ENCODE results near the gene WNT10A.
"Not testable (repeated sequence)": the region's sequence is repeated elsewhere in the genome, so short reads cannot be mapped to it uniquely, and the experiment has no call there.

GRCh38 chr2:218930488-218930887 is 49.8 kb downstream of the WNT10A start:
- TF ChIP-seq, protein P1, sequence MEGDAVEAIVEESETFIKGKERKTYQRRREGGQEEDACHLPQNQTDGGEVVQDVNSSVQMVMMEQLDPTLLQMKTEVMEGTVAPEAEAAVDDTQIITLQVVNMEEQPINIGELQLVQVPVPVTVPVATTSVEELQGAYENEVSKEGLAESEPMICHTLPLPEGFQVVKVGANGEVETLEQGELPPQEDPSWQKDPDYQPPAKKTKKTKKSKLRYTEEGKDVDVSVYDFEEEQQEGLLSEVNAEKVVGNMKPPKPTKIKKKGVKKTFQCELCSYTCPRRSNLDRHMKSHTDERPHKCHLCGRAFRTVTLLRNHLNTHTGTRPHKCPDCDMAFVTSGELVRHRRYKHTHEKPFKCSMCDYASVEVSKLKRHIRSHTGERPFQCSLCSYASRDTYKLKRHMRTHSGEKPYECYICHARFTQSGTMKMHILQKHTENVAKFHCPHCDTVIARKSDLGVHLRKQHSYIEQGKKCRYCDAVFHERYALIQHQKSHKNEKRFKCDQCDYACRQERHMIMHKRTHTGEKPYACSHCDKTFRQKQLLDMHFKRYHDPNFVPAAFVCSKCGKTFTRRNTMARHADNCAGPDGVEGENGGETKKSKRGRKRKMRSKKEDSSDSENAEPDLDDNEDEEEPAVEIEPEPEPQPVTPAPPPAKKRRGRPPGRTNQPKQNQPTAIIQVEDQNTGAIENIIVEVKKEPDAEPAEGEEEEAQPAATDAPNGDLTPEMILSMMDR (IDR thresholded peaks at IDR 0.05 in 2 of 3, conservative IDR thresholded peaks at IDR 0.05 in 1 of 3; ENCODE audit: borderline replicate concordance in 1 of 3, insufficient read depth in 1 of 3, low read depth in 2 of 3, low read length in 2 of 3), result not testable (repeated sequence)
- not testable (repeated sequence) for TF ChIP-seq SRF (IDR thresholded peaks at IDR 0.05; ENCODE audit: low read depth); POLR2AphosphoS5 (IDR thresholded peaks at IDR 0.05; ENCODE audit: low read depth, low read length); RAD21 (IDR thresholded peaks at IDR 0.05; ENCODE audit: low read depth); YY1 (IDR thresholded peaks at IDR 0.05; ENCODE audit: extremely low read depth, insufficient replicate concordance, low read depth, low read length); POLR2A (IDR thresholded peaks at IDR 0.05; ENCODE audit: borderline replicate concordance, extremely low read depth, insufficient read depth, insufficient read length); ZNF274 (IDR thresholded peaks at IDR 0.05; ENCODE audit: low read depth, low read length); EGR1 (IDR thresholded peaks at IDR 0.05; ENCODE audit: low read depth); CBX3 (IDR thresholded peaks at IDR 0.05; ENCODE audit: low read depth); EZH2 (IDR thresholded peaks at IDR 0.05); REST (IDR thresholded peaks at IDR 0.05; ENCODE audit: low read depth); ZFX (IDR thresholded peaks at IDR 0.05)
- TF ChIP-seq, protein P2, sequence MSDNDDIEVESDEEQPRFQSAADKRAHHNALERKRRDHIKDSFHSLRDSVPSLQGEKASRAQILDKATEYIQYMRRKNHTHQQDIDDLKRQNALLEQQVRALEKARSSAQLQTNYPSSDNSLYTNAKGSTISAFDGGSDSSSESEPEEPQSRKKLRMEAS (IDR thresholded peaks at IDR 0.05), result not testable (repeated sequence)
- TF ChIP-seq, protein P3, sequence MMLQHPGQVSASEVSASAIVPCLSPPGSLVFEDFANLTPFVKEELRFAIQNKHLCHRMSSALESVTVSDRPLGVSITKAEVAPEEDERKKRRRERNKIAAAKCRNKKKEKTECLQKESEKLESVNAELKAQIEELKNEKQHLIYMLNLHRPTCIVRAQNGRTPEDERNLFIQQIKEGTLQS (IDR thresholded peaks at IDR 0.05), result not testable (repeated sequence)
